Adrenal gland (tissue), 5 donors: ENCODE results near the gene PRKCA.

Experiments
- POLR2A ChIP-seq, 2 donors: fragments of 450-650 bp; IDR thresholded peaks; one replicate each; pipeline ENCODE4 v1.6.1; 2017; ENCODE audit warnings: antibody characterized with exemption in 2 of 2, mild to moderate bottlenecking in 2 of 2, moderate library complexity in 1 of 2
- TF ChIP-seq, protein P1 (sequence below), 6 experiments: fragments of 450-650 bp in 4 of 6; fragments of 200-600 bp in 2 of 6; sonication (generic) in 1 of 6; IDR thresholded peaks; 1 replicate in 5 of 6; 2 replicates in 1 of 6; pipeline versions ENCODE4 v1.5.1 to v1.8.0; 2016 to 2021; ENCODE audit warnings: antibody characterized with exemption in 6 of 6, mild to moderate bottlenecking in 2 of 6, moderate library complexity in 1 of 6
- donor health status: DM: no; HTN: no; CAD: no.

DNA sequence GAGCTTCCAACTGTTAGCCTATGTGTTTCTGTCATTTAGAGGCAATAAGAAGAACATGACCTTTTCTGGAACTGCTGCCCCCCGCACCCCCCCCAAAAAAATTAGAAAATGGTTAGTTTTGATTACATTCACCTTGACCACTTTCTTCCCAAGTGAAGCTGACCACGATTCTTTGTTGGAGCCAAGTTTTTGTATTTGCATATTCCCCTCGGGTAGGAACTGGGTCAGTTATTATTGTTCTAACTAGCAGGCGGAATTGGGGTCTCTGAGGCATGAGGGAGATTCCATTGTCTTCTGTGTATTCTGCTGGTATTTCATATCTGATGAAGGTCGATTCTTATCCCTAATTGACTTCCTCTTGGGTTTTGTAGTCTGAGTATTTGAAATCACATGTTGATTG, 231.6 kb downstream of the PRKCA start:
- TF ChIP-seq, protein P1, sequence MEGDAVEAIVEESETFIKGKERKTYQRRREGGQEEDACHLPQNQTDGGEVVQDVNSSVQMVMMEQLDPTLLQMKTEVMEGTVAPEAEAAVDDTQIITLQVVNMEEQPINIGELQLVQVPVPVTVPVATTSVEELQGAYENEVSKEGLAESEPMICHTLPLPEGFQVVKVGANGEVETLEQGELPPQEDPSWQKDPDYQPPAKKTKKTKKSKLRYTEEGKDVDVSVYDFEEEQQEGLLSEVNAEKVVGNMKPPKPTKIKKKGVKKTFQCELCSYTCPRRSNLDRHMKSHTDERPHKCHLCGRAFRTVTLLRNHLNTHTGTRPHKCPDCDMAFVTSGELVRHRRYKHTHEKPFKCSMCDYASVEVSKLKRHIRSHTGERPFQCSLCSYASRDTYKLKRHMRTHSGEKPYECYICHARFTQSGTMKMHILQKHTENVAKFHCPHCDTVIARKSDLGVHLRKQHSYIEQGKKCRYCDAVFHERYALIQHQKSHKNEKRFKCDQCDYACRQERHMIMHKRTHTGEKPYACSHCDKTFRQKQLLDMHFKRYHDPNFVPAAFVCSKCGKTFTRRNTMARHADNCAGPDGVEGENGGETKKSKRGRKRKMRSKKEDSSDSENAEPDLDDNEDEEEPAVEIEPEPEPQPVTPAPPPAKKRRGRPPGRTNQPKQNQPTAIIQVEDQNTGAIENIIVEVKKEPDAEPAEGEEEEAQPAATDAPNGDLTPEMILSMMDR (IDR thresholded peaks at IDR 0.05) = no peak
- TF ChIP-seq POLR2A (IDR thresholded peaks at IDR 0.05) = no peak
